ENCODE data around the gene METAP1D.
"Not testable (repeated sequence)": the region's sequence is repeated elsewhere in the genome, so short reads cannot be mapped to it uniquely, and the experiment has no call there.

The METAP1D gene

DNA sequence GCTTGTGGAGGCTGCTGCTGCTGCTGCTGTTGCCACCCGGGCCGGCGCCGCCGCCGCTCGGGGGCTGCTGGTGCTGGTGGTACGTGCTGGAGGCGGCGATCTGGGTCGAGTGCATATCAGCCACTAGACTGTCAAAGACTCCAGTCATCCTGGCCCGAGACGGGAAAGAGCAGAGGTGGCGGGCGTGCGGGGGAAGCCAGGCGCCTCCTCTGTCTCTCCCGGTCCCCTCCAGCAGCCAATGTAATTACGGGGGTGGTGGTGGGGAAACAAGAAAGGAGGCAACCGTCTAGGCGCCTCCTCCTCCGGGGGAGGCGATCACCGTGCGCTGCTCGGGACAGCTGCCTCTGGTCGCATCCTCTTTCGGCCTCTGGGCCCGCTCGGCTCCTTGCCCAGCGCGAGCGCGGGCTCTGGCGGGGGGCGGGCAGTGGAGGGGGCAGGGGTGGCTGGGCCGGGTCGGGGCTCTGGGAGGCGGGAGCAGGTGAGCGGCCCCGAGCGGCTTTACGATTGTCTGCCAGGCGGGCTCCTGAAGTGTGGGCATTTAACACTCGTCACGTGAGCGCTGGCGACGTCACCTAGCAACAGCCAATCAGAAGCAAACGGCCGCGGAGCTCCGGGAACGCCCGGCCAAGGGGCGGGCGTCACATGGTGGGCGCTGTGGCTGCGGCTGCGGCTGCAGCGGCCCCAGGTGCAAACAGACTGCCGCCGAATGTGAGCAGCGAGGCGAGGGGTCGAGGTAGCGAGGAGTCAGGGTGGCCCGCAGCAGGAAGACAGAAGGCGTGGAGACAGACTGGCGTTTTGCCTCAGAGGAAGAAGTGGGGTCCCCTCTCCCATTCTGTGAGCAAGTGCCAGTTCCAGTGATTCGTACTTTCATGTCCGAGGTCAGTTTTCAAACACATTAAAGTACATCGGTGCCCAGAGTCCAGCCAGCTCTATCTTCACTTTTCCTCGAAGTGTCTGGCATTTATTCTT is 102.9 kb downstream of the METAP1D start, which contains the start of gene DLX2:
Gene DLX2 (minus strand): TSS at position 510 of the 969 bp plus-strand sequence. CDS start 362 bp downstream, at position 148.
- DNase-seq (ENCODE audit: low spot score): peak; percentile 93

DNA sequence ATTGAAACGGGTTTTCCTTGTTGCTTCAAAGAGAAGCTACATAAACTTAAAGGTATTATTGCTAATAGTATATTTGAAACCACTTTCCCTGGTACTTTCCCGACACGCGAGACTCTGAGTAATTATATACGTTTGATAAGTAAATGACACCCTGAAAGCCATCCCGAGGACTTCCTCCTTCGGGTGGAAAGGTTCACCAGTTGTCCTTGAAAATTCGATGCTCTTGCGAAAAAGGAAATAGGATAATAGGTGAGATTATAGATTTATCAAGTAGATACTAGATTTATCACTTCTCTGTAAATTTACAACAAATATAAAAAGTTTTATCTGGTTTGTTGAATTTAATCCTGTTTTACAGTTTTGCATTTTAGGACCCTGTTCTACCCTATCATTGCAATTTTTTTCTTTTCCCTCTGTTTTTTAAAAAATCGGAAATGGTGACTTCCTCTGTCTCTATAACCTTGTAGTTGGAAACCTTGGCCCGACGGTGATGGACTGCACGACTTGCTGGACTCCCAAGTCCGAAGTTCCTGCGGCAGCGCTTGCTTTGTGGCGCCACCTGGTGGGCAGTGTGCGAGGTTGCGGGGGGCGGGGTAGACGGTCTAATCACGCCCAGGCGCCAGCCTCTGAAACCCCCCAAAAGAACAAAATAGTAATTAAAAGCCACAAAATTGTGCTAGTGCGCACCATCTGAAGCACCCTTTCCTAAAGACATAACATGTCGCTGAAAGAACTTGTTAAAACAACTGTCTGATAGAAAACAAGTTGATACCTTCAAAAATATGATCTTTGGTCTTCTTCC is 103.9 kb downstream of the METAP1D start:
- peak; percentile 83 for DNase-seq (ENCODE audit: low spot score)

DNA sequence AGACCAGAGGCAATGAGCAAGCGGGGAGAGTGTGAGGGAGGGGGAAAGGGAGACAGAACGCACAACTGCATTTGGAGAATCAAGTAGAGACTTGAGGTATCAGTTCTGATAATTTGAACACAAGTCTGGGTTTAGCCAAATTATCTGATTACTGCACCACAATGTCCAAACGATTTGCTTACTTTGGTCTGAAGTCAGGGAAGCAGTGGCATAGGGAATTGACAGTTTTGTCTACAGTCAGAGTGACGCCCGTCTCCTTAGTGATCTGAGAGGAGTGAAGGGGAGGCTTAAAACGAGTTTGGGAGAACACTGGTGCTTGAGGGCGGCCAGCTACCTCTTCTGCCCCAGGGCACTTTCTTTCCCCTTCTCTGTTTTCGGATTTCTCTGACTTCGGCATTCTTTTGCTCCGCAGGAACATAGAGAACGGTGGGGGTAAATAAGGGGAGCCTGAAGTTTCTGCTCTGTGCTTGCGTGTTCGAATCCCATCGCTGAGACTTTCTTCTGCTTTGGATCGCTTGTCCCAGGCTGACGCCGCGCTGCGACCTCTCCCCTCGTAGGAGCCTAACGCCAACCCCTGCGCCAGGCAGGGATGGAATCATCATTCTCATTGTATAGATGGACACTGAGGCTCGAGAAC is 105.8 kb downstream of the METAP1D start:
- DNase-seq (ENCODE audit: low spot score): no peak

DNA sequence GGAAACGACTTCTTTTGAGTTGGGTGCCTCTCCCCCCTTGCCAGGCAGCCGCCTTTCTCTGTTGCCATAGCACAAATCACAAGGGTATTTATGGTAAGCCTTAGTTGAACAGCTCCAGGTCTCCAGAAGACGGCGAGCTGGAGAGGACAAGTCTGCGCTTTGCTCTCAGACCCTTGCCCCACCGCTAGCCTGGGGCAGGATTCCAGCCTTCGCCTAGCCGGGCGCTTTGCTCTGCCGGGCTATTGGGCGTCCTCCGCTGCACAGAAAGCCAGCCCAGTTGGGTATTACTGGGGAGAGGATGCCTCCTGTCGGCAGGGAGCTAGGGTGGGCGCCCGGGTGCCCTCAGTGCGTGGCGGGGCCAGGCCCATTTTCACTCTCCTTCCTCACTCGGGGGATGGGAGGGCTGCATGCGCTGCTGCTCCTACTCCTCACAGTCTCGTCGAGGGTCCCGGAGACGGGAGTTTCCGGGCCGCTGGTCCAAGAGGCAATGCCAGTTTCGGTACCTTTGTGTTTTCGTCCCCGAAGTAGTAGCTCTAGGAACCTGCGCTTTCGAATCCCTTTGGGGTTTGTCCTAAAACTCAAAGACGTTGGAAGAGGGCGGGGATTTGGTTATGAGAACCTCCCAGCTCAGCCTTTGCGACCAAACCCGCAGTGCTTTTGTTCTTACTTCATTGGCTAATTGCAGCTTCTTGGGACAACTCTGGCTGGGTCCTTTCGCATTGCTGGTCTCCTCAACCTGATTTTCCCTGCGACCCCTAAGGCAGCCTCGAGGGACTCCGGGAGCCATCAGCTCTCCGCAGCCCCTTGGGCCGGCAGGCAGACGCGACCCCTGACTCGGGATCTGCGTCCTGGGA is 106.6 kb downstream of the METAP1D start:
- DNase-seq (ENCODE audit: low spot score): no peak

DNA sequence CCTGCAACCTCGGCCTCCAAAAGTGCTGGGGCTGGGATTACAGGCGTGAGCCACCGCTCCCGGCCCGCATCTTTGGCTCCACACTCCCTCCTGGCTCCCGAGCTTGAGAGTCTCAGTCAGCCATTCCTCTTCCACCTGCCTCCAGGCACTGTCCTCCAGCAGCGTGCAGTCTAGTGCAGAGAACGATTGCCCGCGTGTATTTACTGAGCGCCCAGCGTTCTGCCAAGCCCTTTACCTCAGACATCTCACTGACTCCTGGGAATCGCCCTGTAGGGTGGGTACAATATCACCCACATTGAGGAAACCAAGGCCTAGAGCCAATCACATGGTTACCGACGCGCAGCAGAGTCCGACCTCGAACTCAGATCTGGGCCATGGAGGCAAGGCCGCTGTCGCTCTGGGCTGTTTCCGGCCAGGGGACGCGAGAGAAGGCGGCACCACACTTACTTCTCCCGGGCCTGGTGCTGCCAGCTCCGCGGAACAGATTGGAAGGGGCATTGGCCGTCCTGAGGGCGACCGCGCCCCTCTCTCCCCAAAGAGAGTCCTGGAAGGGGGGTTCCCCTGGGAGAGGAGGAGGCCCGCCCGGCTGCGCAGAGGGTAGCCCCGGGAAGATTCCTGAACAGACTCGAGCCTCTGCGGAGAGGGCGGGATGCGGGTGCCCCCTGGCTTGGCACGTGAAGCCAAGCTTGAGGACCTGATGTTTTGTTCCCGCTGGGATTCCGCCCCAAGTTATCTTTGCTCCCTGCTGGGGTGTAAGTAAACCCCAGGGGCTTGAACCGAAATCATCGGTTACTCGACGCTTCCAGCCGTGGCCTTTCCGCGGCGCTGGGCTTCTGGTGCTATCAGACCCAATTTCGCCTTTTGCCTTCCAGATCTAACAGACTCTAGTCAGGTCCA is 108.2 kb downstream of the METAP1D start:
- no peak for DNase-seq (ENCODE audit: low spot score)

DNA sequence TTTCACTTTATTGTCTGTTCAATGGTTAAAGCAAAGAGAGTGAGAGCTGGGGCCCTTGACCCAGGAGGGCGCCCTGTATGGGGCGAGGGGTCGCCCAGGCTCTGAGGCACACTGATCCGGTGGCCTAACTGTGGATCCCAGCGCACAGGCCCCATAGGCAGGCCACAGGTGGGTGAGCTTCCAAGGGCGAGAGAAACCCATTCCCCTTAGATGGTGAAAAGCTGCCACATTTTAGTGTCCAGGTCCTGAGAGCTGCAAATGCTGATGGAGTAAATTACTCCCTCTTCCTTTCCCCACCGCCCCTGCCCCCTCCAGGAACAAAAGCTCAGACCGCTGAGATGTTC is 108.8 kb downstream of the METAP1D start:
- DNase-seq (ENCODE audit: low spot score): no peak

DNA sequence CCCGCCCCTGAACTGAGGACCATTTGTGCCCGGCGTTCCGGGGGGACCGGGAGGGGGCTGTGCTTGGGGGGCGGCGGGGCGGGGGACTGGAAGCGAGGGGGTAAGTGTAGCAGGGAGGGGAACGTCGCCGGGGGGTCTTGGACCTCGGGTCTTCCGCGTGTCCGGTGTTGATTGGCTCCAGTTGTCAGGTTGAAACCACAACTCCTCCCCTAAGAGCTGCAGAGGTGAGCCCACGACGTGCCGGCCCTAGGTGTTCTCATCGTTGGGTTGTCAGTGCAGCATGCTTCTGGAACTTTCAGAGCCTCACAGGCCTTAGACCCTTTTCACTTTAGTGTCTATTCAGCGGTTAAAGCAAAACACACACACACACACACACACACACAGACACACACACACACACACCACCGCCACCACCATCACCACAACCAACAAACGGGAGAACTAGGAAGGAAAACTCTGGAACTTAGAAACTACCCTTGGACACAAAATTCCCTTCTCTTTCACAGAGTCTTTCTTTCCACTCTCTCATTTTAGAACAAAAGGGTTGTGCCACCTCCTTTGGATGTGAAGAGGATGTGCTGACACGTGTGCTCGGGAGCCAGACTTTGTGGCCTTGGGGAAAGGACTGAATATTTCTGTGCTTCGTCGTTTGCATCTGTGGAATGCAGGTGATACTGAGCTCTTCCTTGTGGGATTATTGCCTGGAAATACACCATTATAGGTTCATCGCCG is 109.7 kb downstream of the METAP1D start:
- DNase-seq (ENCODE audit: low spot score): no peak

DNA sequence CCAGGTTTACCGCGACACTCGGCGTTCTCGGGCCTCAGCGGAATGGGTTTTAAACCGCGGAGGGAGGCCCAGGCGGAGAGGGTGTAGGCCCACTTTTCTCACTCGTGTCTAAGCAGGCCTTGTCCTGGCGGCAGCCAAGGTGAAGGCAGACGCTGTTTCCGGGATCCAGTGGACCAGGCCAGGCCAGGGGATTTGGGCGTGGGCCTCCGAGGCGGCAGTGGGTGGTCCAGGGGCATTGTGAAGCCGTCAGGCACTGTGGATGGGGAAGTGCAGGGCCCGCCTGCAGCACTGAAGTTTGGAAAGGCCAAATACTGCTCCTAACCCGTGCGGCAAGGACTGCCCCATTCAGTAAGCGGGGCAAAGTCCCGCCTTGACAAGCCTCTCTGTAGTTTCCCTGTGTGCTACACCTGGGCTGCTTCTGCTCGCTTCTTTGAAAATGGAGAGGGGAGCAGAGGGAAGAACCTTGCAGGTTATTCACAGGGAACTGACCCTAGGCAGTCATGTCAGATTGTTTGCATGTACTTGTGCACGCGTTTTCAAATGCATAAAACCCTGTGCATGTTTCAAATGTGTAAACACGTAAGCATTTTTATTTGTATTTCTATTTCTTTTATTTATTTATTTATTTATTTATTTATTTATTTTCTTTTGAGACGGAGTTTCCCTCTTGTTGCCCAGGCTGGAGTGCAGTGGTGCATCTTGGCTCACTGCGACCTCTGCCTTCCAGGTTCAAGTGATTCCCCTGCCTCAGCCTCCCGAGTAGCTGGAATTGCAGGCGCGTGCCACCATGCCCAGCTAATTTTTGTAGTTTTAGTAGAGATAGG is 110.4 kb downstream of the METAP1D start:
- no peak for DNase-seq (ENCODE audit: low spot score)

DNA sequence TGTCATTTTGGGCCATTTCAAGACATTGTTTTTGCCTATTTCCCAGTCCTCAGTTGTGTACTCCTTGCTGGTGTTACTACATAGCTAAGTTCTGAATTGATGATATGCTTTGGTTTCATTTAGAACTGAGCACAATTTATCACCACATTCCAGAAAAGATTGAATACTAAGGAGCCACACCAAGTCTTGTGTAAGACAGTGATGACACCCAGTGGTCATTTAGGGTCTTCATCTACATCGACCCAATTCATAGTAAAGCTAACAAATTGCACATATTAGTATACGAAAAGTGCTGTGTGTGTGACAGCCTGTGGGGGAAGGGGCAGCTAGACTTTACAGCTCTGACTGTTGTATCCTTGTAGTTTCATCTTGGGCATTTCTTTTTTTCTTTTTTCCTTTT is 113.9 kb downstream of the METAP1D start:
- peak; percentile 52 for DNase-seq (ENCODE audit: low spot score)

DNA sequence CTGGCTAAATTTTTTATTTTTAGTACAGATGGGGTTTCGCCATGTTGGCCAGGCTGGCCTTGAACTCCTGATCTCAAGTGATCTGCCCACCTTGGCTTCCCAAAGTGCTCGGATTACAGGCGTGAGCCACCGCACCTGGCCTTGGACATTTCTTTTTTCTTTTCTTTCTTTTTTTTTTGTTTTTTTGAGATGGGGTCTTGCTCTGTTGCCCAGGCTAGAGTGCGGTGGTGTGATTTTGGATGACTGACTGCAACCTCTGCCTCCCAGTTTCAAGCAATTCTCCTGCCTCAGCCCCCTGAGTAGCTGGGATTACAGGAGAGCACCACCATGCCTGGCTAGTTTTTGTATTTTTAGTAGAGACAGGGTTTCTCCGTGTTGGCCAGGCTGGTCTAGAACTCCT is 114.4 kb downstream of the METAP1D start:
- DNase-seq (ENCODE audit: low spot score): not testable (repeated sequence)

DNA sequence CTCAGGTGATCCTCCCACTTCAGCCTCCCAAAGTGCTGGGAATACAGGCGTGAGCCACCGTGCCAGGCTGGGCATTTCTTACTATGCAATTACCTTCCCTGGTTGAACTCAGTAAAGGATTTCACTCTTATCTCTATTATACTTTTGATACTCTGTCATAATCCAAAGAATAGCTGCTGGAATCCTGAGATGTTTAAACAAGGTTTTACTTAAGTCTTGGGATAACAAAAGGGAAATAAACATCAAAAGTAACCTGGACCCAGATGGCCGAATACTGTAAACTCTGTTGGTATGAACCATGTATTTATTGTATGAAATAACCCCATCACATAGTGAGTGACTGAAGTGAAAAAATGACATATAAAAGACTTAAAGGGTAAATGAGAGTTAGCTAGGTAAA is 114.8 kb downstream of the METAP1D start:
- no peak for DNase-seq (ENCODE audit: low spot score)

DNA sequence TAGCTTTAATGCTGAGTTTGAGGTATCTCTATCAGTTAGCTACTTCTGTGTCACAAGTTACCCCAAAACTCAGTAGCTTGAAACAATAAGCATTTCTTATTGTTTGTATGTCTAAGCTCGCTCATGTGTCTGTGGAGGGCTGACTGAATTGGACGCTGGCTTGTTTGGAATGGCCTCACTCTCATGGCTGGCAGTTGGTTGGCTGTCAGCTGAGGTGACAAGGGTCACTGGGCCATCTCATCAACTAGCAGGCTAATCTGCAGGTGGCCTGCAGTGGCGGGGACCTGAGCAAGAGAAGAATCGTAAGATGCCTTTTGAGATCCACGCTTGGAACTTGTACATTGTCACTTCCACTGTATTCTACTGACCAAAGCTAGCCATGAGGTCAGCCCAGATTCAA is 116.4 kb downstream of the METAP1D start:
- DNase-seq (ENCODE audit: low spot score): no peak

DNA sequence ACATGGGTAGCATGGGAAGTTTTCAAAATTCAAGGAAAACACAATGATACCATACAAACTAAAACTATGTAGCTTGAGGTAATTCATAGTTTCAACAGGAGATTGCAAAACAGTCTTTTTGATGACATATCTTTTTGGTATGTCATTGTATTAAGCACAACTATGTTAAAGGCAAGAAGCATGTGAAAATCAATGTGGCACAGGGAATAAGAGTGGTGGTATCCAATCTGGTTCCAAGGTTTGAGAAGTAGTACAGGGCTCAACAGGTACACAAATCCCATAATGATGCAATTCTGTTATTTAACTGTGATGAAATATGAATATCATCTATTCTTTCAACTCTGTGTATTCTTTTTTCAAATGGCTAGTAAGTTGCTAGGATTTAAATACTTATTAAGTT is 119.3 kb downstream of the METAP1D start:
- peak; percentile 50 for DNase-seq (ENCODE audit: low spot score)

DNA sequence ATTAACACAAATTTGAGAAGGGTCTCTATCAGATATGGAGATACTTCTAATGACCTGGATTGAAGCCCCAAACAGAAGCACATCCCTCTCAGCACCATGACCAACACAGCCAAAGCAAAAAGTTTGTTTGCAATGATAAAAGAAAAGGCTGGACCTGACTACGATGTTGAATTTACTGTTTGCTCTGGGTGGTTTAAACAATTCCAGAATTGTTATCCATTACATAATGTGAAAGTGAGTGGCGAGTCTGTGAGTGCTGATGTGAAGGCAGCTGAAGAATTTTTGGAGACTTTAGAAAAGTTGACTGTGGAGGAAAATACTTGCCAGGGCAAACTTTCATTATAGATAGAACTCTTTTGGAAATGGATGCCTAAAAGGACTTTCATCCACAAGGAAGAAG is 120.4 kb downstream of the METAP1D start:
- DNase-seq (ENCODE audit: low spot score): no peak

DNA sequence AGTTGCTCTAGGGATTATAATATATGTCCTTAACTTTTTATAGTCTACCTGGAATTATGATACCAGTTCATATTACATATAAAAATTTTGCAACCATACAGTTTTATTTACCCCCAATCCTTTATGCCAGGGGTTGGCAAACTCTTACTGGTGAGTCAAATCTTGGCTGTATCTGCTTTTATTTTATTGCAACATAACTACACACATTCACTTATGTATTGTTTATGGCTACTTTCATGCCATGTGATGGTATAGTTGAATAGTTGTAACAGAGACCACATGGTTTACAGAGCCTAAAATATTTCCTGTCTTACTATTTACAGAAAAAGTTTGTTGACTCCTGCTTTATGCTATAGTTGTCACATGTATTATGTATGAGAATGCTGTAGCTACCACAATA is 128.7 kb downstream of the METAP1D start:
- no peak for DNase-seq (ENCODE audit: low spot score)

DNA sequence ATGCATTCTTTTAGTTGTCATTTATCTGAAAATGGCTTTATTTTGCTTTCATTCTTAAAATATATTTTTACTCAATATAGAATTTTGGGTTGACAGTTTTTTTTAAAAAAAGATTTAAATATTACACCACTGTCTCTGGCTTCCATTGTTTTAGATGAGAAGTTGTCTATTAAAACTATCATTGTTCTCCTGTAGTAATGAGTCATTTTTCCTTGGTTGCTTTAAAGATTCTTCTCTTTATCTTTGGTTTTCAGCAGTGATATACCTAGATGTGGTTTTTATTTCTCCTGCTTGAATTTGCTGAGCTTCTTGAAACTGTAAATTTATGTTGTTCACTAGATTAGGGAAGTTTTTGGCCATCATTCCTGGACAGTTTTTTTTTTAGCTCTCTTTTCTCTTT is 129.7 kb downstream of the METAP1D start:
- DNase-seq (ENCODE audit: low spot score): no peak

All from SW480 (cell line).